GM12801 (cell line): Measurements from ENCODE around the gene ADAMTS12.

Source experiments
- CTCF ChIP-seq: IDR thresholded peaks from one replicate; pipeline ENCODE4 v1.5.1; 2011; ENCODE audit warnings: control low read depth; ENCODE audit not compliant: insufficient read length; ENCODE audit errors: extremely low read depth

ADAMTS12 gene

DNA sequence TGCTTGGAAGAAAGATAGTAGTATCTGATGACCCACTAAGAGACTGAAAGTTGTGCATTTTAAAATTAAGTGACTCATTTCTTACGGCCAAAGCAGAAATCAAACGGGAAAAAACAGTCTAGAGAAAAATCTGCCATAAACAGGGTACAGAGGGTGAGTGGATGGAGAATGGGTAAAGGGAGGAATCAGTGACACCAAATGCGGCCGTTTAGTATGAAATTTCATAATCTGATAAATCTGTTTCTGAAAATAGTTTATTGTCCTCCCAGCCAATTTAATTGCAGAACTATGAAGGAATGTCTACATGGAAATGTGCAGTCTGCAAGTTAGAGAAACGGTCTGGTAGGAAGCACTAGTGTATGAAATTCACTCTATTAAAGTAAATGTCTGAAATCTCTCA lies 39.5 kb downstream of the ADAMTS12 start:
- TF ChIP-seq CTCF: no peak

GRCh38 chr5:33850100-33850594 lies 41.6 kb downstream of the ADAMTS12 start:
- TF ChIP-seq CTCF: no peak

- no peak for TF ChIP-seq CTCF
Measured at GRCh38 chr5:33848554-33848953, 43.2 kb downstream of the ADAMTS12 start.

- TF ChIP-seq CTCF: no peak
Measured at GRCh38 chr5:33846851-33847250, 44.9 kb downstream of the ADAMTS12 start.

GRCh38 chr5:33843579-33843978 lies 48.2 kb downstream of the ADAMTS12 start:
- no peak for TF ChIP-seq CTCF

- TF ChIP-seq CTCF: no peak
Measured at GRCh38 chr5:33842456-33842855, 49.3 kb downstream of the ADAMTS12 start.

GRCh38 chr5:33841891-33842290 lies 49.9 kb downstream of the ADAMTS12 start:
- TF ChIP-seq CTCF: no peak
